GM18873 (cell line): ENCODE data around the gene STAG1.
"Not testable (repeated sequence)": the region's sequence is repeated elsewhere in the genome, so short reads cannot be mapped to it uniquely, and the experiment has no call there.

Experiments
- ATAC-seq: cut with Tn5 transposase; IDR thresholded peaks from one replicate; pipeline ENCODE4 v1.9.1; 2021; ENCODE audit warnings: mild to moderate bottlenecking, moderate library complexity, moderate number of reproducible peaks; ENCODE audit not compliant: unreplicated experiment, low FRiP score

Gene STAG1

DNA sequence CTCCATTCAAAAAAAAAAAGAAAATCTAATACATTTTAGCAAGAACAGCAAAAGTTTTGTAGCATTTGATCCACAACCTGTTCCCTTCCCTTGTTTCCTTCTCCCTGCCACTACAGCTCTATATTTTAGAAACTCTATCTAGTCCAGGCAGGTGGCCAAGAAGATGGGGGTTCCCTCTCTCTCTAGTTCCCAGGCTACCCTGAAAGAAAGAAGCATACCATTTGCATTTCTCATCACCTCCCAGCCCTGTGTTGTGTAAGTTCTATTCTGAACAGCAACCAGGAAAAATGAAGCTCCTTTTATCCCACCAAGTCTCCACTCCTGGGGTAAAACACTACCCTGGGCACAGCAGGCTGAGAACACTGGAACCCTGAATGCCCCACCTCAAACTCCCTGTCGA is 402.0 kb downstream of the STAG1 start:
- no peak for ATAC-seq

- ATAC-seq, result no peak
These were observed 405.7 kb downstream of the STAG1 start for GRCh38 chr3:136346486-136346885.

DNA sequence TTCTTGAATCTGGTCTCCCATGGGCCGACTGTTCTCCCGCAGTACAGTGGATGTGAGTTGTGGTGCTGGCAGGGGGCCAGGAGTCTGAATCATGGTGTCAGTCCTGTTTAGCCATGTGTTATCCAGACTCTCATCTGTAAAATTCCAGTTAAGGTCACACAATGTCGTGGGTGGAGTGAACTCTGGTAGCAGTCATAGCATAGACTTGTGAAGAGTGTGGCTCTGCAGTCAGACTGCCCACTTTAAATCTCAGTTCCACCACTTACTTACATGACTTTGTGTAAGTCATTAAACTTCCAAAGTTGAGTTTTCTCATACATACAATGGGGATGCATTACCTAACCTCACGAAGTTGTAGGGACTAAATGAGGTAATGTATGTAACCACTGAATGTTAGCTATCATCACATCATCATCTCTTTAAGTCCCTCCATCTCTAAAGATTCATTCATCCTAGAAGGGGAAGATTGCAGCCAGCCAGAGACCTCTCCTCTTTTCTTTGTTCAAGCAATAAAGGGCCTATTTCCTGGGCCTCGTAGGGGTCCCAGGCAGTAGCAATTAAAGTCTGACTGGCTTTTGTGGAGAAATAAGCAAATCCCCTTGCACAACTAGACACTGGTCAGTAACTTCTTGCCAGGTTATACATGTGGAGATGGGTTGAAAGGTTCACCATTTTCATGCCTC is 408.2 kb downstream of the STAG1 start:
- ATAC-seq, result no peak

GRCh38 chr3:136343446-136343845 is 408.7 kb downstream of the STAG1 start:
- ATAC-seq, result no peak

- no peak for ATAC-seq
These were observed 415.7 kb downstream of the STAG1 start for GRCh38 chr3:136336329-136337100.

GRCh38 chr3:136334726-136335125 is 417.5 kb downstream of the STAG1 start:
- not testable (repeated sequence) for ATAC-seq

- no peak for ATAC-seq
These were observed 418.0 kb downstream of the STAG1 start for GRCh38 chr3:136334209-136334608.

DNA sequence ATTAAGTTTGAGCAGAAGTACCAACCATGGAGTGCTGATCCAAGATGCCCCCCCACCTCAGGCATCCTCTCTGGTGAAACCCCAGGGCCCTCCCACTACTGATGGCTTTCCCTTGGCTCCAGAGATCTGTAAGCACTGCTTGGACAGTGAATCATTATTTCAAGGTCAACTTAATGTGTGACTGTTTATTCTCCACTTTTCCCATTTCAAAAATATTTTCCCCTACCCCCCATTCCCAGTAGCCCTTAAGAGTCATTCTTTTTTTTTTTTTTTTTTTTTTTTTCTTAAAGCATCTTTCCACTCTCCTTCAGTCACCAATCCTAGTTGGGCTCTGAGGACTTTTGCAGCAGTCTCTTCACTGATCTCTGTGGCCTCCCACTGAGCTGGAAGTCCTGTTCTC is 419.4 kb downstream of the STAG1 start:
- ATAC-seq, result no peak

DNA sequence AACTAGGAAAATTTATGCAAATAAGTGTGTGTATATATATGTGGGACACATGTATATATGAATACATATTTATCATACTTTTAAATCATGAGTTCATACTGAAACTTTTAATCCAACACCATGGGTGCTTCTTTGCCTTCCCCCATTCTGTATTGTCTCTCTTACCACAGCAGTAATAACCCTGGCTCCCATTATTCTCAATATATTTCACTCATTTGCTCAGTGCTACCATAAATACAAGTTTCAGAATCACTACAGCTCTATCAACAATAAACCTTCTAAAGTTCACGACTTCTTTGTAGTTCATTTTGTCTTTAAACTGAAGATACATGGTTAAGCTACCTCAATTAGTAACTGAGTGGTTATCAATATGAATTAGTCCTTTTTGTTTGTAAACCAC is 419.9 kb downstream of the STAG1 start:
- ATAC-seq, result no peak

DNA sequence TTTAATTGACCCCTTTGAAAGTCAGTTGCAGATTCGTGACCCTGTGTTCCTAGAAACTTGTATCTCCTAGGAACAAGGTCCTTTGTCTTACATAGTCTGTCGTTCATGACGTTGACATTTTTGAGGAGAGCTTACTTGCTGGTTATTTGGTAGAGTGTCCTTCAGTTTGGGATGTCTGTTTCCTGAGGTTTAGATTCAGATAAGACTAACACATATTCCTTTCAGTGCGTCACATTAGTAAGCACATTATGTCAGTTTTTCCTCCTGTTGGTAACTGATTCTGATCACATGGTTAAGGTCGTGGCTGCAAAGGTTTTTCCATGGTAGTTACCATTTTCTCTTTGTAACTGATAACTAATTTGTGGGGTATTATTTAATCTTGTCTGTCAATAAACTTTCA is 421.3 kb downstream of the STAG1 start:
- ATAC-seq, result no peak

DNA sequence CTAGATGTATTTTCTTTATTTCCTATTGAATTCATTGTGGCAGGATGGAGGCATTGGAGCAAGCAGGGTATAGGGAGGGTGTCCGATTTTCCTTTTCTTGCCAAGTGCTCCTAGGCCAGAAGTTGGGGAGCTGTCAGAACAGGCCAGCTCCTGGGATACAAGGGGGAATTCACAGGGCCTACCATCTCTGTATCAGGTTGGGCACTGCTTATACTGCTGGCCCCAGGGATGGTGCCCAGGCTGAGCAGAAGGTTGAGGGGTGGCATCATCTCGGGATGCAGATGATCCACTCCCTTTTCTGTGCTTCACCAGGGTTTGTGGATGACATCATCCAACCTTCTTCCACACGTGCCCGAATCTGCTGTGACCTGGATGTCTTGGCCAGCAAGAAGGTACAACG is 422.6 kb downstream of the STAG1 start:
- no peak for ATAC-seq

DNA sequence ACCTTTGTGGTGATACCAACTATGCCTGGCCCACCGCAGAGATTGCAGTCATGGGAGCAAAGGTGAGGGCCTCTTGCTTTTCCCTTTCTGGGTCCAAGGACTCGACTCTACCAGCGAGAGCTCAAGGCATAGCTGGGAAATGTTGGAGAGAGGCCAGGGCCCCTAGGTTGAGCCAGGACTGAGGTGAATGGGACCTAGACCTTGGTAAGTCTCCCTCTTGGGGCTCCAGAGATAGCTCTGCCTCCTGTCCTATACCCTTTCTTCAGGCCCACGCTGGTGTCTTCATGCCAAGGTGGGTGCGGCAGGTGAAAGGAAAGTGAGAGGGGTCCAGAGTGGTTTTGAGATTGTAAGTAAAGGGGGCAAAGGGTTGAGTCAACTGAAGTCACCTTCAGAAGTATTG is 424.5 kb downstream of the STAG1 start:
- ATAC-seq, result no peak

- no peak for ATAC-seq
These were observed 425.9 kb downstream of the STAG1 start for GRCh38 chr3:136326316-136326715.

GRCh38 chr3:136311968-136312367 is 440.2 kb downstream of the STAG1 start:
- ATAC-seq, result no peak

DNA sequence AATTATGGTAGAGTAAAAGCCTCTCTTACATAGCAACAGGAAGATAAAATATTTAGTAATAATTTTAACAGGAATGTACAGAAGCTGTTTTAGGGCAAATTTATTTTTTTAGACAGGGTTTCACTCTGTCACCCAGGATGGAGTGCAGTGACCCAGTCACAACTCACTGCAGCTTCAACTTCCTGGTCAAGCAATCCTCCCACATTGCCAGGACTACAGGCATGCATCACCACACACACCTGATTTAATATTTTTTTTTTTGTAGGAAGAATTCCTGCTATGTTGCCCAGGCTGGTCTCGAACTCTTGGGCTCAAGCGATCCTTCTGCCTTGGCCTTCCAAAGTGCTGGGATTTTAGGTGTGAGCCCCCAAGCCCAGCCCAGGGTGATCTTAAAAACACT is 440.9 kb downstream of the STAG1 start:
- no peak for ATAC-seq

- no peak for ATAC-seq
These were observed 446.3 kb downstream of the STAG1 start for GRCh38 chr3:136305879-136306278.

GRCh38 chr3:136300444-136300843 is 451.7 kb downstream of the STAG1 start:
- ATAC-seq, result no peak

GRCh38 chr3:136297826-136298225 is 454.4 kb downstream of the STAG1 start:
- ATAC-seq, result no peak

DNA sequence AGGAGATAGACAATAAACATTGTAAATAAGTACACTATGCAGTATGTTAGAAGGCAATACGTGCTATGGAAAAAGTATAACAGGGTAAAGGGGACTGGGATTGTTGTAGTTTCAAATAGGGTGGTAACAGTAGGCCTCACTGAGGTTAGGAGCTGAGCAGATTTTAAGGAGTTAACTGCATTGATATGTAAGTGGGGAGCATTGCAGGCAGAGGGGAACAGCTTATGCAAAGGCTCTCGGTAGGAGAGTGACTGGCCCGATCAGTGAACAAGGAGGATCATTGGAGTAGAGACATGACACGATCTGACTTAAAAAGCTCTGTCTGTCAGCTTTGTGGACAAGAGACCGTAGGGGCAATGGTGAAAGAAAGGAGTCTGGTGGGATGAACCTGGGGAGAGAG is 455.2 kb downstream of the STAG1 start:
- ATAC-seq, result no peak

GRCh38 chr3:136294176-136294575 is 458.0 kb downstream of the STAG1 start:
- no peak for ATAC-seq

DNA sequence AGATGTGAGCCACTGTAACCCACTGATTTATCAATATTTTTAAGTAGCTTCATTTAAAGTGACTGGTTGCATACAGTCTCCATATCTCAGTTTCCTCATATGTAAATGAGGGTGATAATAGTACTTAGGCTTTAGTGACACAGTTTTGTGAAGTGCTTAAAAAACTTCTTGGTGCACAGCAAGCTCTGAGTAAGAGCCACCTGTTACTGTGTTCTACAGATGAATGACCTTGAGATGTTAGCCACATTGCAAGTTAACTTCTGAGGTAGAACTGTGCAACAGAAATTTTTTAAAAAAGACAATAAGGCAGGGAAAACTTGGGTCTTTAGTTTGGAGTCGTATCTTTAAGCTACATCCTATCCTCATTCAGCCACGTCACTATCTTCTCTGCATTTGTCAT is 458.9 kb downstream of the STAG1 start:
- ATAC-seq, result no peak

DNA sequence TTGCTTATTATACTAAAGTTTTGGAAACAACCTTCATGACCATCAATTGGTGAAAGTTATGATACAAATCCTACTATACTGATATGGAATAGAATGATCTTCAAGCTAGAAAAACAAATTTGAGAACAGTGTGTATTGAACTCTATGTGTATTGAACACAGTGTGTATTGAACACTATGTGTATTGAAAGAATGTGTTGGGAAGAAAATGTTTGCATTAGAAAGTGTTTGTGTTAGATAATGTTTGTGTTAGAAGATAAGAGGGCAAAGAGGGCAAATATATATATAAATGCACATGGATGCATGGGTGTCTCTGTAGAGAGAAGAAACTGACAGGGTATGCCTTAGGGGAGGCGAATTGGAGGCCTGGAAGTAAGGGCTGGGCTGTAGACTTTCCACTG is 459.7 kb downstream of the STAG1 start:
- ATAC-seq, result no peak
